Measurements from ENCODE around the gene RPL7A. TPM values are rescaled to one million over a fixed set of nuclear protein-coding genes. Genes with fewer than 3 reads are reported as not detected.

Gene RPL7A
- total RNA-seq, 4 donors from 2014 or later, result 1,745 to 3,005 (median 2,502) TPM

DNA sequence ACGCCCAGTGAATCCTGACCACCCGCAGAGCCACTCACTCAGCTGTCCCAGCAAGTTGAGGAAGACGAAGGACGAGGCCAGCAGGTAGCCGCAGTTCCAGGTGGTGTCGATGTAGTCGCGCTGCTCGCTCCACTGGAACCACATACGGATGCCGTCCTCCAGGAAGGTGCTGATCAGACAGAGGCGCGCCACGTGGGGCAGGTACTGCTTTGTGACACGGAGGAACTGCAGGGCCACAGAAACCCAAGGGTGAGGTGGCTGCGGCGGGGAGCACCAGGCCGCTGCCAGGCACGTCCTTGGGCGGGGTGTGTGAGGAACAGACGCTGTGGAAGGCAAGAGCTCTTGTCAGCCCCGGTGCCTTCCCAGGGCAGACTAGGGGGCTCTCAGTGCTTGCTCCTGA is 19.2 kb downstream of the RPL7A start:
- H3K9me3 ChIP-seq, result no peaks in the 10 kb centered on the region
- H3K4me1 ChIP-seq, result peaks cover 7 to 42% of the 10 kb centered on the region in 2 donors
- H3K36me3 ChIP-seq, result no peaks in the 10 kb centered on the region
- TF ChIP-seq, protein P1, sequence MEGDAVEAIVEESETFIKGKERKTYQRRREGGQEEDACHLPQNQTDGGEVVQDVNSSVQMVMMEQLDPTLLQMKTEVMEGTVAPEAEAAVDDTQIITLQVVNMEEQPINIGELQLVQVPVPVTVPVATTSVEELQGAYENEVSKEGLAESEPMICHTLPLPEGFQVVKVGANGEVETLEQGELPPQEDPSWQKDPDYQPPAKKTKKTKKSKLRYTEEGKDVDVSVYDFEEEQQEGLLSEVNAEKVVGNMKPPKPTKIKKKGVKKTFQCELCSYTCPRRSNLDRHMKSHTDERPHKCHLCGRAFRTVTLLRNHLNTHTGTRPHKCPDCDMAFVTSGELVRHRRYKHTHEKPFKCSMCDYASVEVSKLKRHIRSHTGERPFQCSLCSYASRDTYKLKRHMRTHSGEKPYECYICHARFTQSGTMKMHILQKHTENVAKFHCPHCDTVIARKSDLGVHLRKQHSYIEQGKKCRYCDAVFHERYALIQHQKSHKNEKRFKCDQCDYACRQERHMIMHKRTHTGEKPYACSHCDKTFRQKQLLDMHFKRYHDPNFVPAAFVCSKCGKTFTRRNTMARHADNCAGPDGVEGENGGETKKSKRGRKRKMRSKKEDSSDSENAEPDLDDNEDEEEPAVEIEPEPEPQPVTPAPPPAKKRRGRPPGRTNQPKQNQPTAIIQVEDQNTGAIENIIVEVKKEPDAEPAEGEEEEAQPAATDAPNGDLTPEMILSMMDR (IDR thresholded peaks at IDR 0.05), result no peak
- TF ChIP-seq POLR2A (IDR thresholded peaks at IDR 0.05), result no peak
- no peak for DNase-seq
- no peaks in the 10 kb centered on the region for H3K27me3 ChIP-seq
- intact Hi-C loops (cut with DNase I; ENCODE audit: low total_unique reads), result no loop called here
- H3K4me3 ChIP-seq, result no peak overlapping the region
- no peak overlapping the region for H3K27ac ChIP-seq

DNA sequence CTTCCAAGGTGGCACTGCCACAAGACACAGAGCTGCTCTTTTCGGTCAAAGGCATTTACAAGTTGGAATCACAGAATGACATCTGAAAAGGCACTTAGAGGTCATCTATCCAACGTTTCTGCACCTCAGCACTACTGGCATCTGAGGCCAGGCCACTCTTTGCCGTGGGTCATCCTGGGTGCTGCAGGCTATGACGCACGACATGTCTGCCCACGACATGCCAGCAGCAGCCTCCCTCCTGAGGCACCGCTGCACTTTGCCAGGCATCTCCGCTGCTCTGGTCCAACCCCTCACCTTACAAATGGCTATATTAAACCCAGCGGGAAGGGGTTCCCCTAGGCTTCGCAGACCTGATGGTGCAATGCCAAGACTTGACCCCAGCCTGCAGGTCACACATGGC is 19.8 kb downstream of the RPL7A start:
- DNase-seq, result no peak
- H3K27ac ChIP-seq, result no peak overlapping the region
- H3K4me3 ChIP-seq, result no peak overlapping the region
- no peak for TF ChIP-seq POLR2A (IDR thresholded peaks at IDR 0.05)
- TF ChIP-seq, protein P1 (IDR thresholded peaks at IDR 0.05), result no peak
- H3K36me3 ChIP-seq, result no peaks in the 10 kb centered on the region
- H3K27me3 ChIP-seq, result no peaks in the 10 kb centered on the region
- peaks cover 8 to 48% of the 10 kb centered on the region in 2 donors for H3K4me1 ChIP-seq
- no peaks in the 10 kb centered on the region for H3K9me3 ChIP-seq
- intact Hi-C loops (cut with DNase I; ENCODE audit: low total_unique reads), result no loop called here

GRCh38 chr9:133368249-133368881 is 20.3 kb downstream of the RPL7A start:
- H3K36me3 ChIP-seq, result no peaks in the 10 kb centered on the region
- TF ChIP-seq, protein P1 (IDR thresholded peaks at IDR 0.05), result no peak
- no peak for TF ChIP-seq POLR2A (IDR thresholded peaks at IDR 0.05)
- no peak for DNase-seq

GRCh38 chr9:133369422-133369821 is 21.4 kb downstream of the RPL7A start:
- intact Hi-C loops (cut with DNase I; ENCODE audit: low total_unique reads), result no loop called here
- no peak for TF ChIP-seq POLR2A (IDR thresholded peaks at IDR 0.05)
- TF ChIP-seq, protein P1 (IDR thresholded peaks at IDR 0.05), result no peak
- peaks cover 14 to 52% of the 10 kb centered on the region in 2 donors for H3K4me1 ChIP-seq
- no peak for DNase-seq
- no peak overlapping the region for H3K27ac ChIP-seq
- H3K4me3 ChIP-seq, result no peak overlapping the region
- no peaks in the 10 kb centered on the region for H3K27me3 ChIP-seq
- H3K9me3 ChIP-seq, result no peaks in the 10 kb centered on the region
- no peaks in the 10 kb centered on the region for H3K36me3 ChIP-seq

More at GRCh38 chr9:133368249-133368881, 20.3 kb downstream of the RPL7A start:
- intact Hi-C loops (cut with DNase I; ENCODE audit: low total_unique reads), result no loop called here
- H3K27me3 ChIP-seq, result no peaks in the 10 kb centered on the region
- no peak overlapping the region for H3K4me3 ChIP-seq
- H3K9me3 ChIP-seq, result no peaks in the 10 kb centered on the region
- peaks cover 14 to 52% of the 10 kb centered on the region in 2 donors for H3K4me1 ChIP-seq
- no peak overlapping the region for H3K27ac ChIP-seq

GRCh38 chr9:133369933-133370332 is 21.9 kb downstream of the RPL7A start:
- Histone ChIP-seq H3K9me3 (no peaks in the 10 kb centered on the region), H3K27ac (no peak overlapping the region), H3K4me1 (peaks cover 14 to 52% of the 10 kb centered on the region in 2 donors), H3K27me3 (no peaks in the 10 kb centered on the region), H3K36me3 (no peaks in the 10 kb centered on the region), H3K4me3 (no peak overlapping the region)
- TF ChIP-seq, protein P1 (IDR thresholded peaks at IDR 0.05), result no peak
- no peak for TF ChIP-seq POLR2A (IDR thresholded peaks at IDR 0.05)
- DNase-seq, result no peak
- intact Hi-C loops (cut with DNase I; ENCODE audit: low total_unique reads), result no loop called here

Measured in uterus (tissue), 4 donors.